Activated CD8-positive, alpha-beta memory T cell treated with anti-CD3 and anti-CD28 coated beads, Interleukin-2, amount 10 ng/mL, durations not matched to agents 7 days and 5 days (primary cell): ENCODE measurements around the gene CDO1. TPM values are rescaled to one million over a fixed set of nuclear protein-coding genes. Genes with fewer than 3 reads are reported as not detected.

Experiments used
- ATAC-seq: fragments of 150-1000 bp; cut with Tn5 transposase; one replicate; pipeline ENCODE4 v1.10.0; 2021; ENCODE audit warnings: moderate library complexity
- CTCF ChIA-PET: fragments of 350-600 bp; sonication (Branson Sonifier 250); formaldehyde crosslinking; loops from one replicate; lab custom pipeline; 2021; ENCODE audit warnings: antibody characterized with exemption; lab: Charles Lee
- DNase-seq: peaks from one replicate; pipeline ENCODE4 v3.0.0-alpha.2; 2020
- H3K27ac Mint-ChIP-seq: one replicate; pipeline ENCODE4 v1.8.0; 2021; ENCODE audit warnings: mild to moderate bottlenecking, mixed read lengths
- H3K27me3 Mint-ChIP-seq: one replicate; pipeline ENCODE4 v1.8.0; 2021; ENCODE audit warnings: mixed read lengths
- H3K36me3 Mint-ChIP-seq: one replicate; pipeline ENCODE4 v1.8.0; 2021; ENCODE audit warnings: mild to moderate bottlenecking, mixed read lengths
- H3K4me1 Mint-ChIP-seq: one replicate; pipeline ENCODE4 v1.8.0; 2021; ENCODE audit warnings: mixed read lengths
- H3K4me3 Mint-ChIP-seq: one replicate; pipeline ENCODE4 v1.8.0; 2021; ENCODE audit warnings: mild to moderate bottlenecking, moderate library complexity, mixed read lengths
- H3K9me3 Mint-ChIP-seq: one replicate; pipeline ENCODE4 v1.8.0; 2022; ENCODE audit warnings: low read depth, mixed read lengths
- total RNA-seq, 2 experiments: library from RNA; stranded (reverse); gene quantifications; one replicate each; pipeline ENCODE4 v1.2.3, GENCODE V29; 2021

Gene CDO1
- under 1 TPM in 1 of 2 experiments, not detected in 1; 0.30 TPM for total RNA-seq

- no peak within 1 kb of the TSS for H3K27ac Mint-ChIP-seq
- peak; percentile 69 for ATAC-seq
- no peaks in the 10 kb centered on the region for H3K36me3 Mint-ChIP-seq
- peak; percentile 62 for DNase-seq
- no peaks in the 10 kb centered on the region for H3K9me3 Mint-ChIP-seq
- CTCF ChIA-PET: no interaction called here
- peaks cover 88% of the 10 kb centered on the region for H3K27me3 Mint-ChIP-seq
- peak within 1 kb of the TSS; percentile 64 for H3K4me3 Mint-ChIP-seq
- H3K4me1 Mint-ChIP-seq: peaks cover 38% of the 10 kb centered on the region
Observed at GRCh38 chr5:115816226-115817081, at the start of gene CDO1. TSS of gene CDO1 (minus strand) at chr5:115816659. CDS start at chr5:115816397, 262 bp downstream.

GRCh38 chr5:115859378-115859777, 42.9 kb upstream of the CDO1 start:
- DNase-seq (no peak), ATAC-seq (no peak)
- Mint-ChIP-seq H3K9me3 (peaks cover 2% of the 10 kb centered on the region), H3K36me3 (peaks cover 11% of the 10 kb centered on the region), H3K27ac (no peak overlapping the region), H3K4me1 (peaks cover 16% of the 10 kb centered on the region), H3K27me3 (no peaks in the 10 kb centered on the region), H3K4me3 (no peak overlapping the region)
- CTCF ChIA-PET: interaction anchor here (1.3 to 1.6 kb wide), 2 partner anchors 14 to 16 kb away, joined by 4 to 5 read pairs; no protein-coding TSS in a partner anchor

DNA sequence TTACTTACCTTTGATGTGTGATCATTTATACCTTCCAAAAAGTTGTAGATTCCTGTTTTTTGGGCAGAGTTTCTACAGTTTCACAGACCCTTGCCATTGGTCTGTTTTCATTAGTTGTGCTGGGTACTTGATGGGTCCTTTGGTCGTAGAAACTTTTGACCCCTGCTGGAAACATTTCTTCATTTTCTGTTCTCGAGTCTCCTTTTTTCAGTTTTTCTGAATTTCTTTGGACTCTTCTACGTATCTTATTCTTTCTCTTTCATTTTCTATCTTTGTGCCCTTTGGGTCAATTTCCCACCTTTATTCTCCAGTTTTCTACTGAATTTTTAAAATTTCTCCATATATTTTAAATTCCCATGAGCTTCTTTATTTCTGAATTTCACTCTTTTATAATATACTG, 41.9 kb upstream of the CDO1 start:
- CTCF ChIA-PET: interaction anchor here (1.3 kb wide), 1 partner anchor 15 kb away, joined by 4 read pairs; no protein-coding TSS in a partner anchor
- DNase-seq (no peak), ATAC-seq (no peak)
- Mint-ChIP-seq H3K9me3 (peaks cover 9% of the 10 kb centered on the region), H3K4me3 (peak overlapping the region; percentile 67), H3K27me3 (no peaks in the 10 kb centered on the region), H3K36me3 (peaks cover 21% of the 10 kb centered on the region), H3K27ac (peak overlapping the region; percentile 69), H3K4me1 (peaks cover 16% of the 10 kb centered on the region)

GRCh38 chr5:115857626-115858349, 41.3 kb upstream of the CDO1 start:
- Mint-ChIP-seq H3K36me3 (peaks cover 26% of the 10 kb centered on the region), H3K4me3 (peak overlapping the region; percentile 67), H3K4me1 (peaks cover 16% of the 10 kb centered on the region), H3K27me3 (no peaks in the 10 kb centered on the region), H3K27ac (peak overlapping the region; percentile 69), H3K9me3 (peaks cover 14% of the 10 kb centered on the region)
- CTCF ChIA-PET: no interaction called here
- no peak for ATAC-seq
- DNase-seq: no peak

- peaks cover 14% of the 10 kb centered on the region for H3K9me3 Mint-ChIP-seq
- H3K4me3 Mint-ChIP-seq: no peak overlapping the region
- H3K27me3 Mint-ChIP-seq: no peaks in the 10 kb centered on the region
Observed at GRCh38 chr5:115857057-115857479, 40.6 kb upstream of the CDO1 start.

DNA sequence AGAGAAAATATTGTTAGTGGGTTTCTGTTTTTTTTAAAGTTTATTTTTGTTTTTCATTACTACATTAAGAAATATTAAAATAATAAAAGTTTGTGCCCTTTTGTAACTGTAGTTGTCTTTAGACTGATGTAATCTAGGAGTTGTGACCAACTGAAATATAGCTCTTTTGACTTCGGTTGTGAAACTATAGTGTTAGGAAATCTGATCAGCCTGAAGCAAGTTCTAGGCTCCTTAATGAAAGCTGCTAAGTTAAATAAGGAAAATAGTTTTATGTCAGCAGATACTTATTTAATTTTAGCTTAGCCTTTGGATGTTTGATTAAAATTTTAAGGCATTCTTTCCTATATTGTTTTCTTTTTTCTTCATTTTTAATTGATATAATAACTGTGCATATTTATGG, 39.5 kb upstream of the CDO1 start:
- no peak for DNase-seq

More at GRCh38 chr5:115857057-115857479, 40.6 kb upstream of the CDO1 start:
- ATAC-seq (no peak), DNase-seq (no peak)
- H3K4me1 Mint-ChIP-seq: peaks cover 16% of the 10 kb centered on the region
- H3K27ac Mint-ChIP-seq: no peak overlapping the region
- CTCF ChIA-PET: no interaction called here
- peaks cover 24% of the 10 kb centered on the region for H3K36me3 Mint-ChIP-seq

DNA sequence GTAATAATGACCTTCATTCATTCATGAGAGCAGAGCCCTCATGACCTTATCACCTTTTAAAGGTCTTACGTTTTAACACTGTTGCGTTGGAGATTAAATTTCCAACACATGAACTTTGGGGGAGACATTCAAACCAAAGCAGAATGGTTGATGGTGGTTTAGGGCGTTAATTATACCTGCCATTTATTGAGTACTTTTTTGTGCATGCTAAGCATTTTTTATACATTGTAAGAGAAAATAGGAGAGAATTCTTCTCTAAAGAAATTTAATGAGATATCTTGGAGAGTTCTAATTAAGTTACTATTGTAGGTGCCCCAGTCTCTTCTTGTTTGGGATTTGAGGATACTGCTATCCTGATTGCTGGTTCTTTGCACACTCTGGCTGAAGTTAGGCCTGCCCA, 37.7 kb upstream of the CDO1 start:
- no peak overlapping the region for H3K4me3 Mint-ChIP-seq
- no peaks in the 10 kb centered on the region for H3K27me3 Mint-ChIP-seq
- H3K9me3 Mint-ChIP-seq: peaks cover 11% of the 10 kb centered on the region
- peaks cover 17% of the 10 kb centered on the region for H3K4me1 Mint-ChIP-seq
- DNase-seq (no peak), ATAC-seq (no peak)
- H3K27ac Mint-ChIP-seq: no peak overlapping the region
- CTCF ChIA-PET: no interaction called here
- H3K36me3 Mint-ChIP-seq: peaks cover 21% of the 10 kb centered on the region

More for the DNA sequence above, 39.5 kb upstream of the CDO1 start:
- Mint-ChIP-seq H3K4me3 (no peak overlapping the region), H3K4me1 (peaks cover 16% of the 10 kb centered on the region), H3K9me3 (peaks cover 11% of the 10 kb centered on the region), H3K27ac (no peak overlapping the region), H3K27me3 (no peaks in the 10 kb centered on the region), H3K36me3 (peaks cover 22% of the 10 kb centered on the region)
- CTCF ChIA-PET: interaction anchor here (0.9 kb wide), 1 partner anchor 17 kb away, joined by 3 read pairs; no protein-coding TSS in a partner anchor
- no peak for ATAC-seq

- DNase-seq (no peak), ATAC-seq (no peak)
- no peaks in the 10 kb centered on the region for H3K27me3 Mint-ChIP-seq
- H3K36me3 Mint-ChIP-seq: peaks cover 19% of the 10 kb centered on the region
- peaks cover 11% of the 10 kb centered on the region for H3K9me3 Mint-ChIP-seq
- H3K27ac Mint-ChIP-seq: no peak overlapping the region
- peaks cover 4% of the 10 kb centered on the region for H3K4me1 Mint-ChIP-seq
- H3K4me3 Mint-ChIP-seq: no peak overlapping the region
- CTCF ChIA-PET: no interaction called here
Observed at GRCh38 chr5:115850744-115851416, 34.4 kb upstream of the CDO1 start.

- Mint-ChIP-seq H3K27ac (no peak overlapping the region), H3K36me3 (peaks cover 18% of the 10 kb centered on the region), H3K27me3 (no peaks in the 10 kb centered on the region), H3K9me3 (peaks cover 11% of the 10 kb centered on the region), H3K4me3 (no peak overlapping the region), H3K4me1 (peaks cover 13% of the 10 kb centered on the region)
- DNase-seq (no peak), ATAC-seq (no peak)
- CTCF ChIA-PET: interaction anchor here (1.2 kb wide), 1 partner anchor 9 kb away, joined by 7 read pairs; no protein-coding TSS in a partner anchor
Observed at GRCh38 chr5:115849258-115849798, 32.9 kb upstream of the CDO1 start.

DNA sequence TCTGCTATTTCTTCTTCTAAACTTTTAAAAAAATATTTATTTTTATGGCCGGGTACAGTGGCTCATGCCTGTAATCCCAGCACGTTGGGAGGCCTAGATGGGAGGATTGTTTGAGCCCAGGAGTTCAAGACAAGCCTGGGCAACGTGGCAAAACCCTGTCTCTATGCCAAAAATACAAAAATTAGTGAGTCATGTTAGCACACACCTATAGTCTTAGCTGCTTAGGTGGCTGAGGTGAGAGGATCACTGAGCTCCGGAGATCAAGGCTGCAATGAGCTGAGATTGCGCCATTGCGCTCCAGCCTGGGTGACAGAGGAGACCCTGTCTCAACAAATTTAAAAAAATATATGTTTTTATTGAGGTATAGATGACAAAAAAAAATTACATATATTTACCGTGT, 30.8 kb upstream of the CDO1 start:
- no peak overlapping the region for H3K4me3 Mint-ChIP-seq
- no peak overlapping the region for H3K27ac Mint-ChIP-seq
- ATAC-seq (no peak), DNase-seq (no peak)
- H3K9me3 Mint-ChIP-seq: no peaks in the 10 kb centered on the region
- no peaks in the 10 kb centered on the region for H3K27me3 Mint-ChIP-seq
- H3K4me1 Mint-ChIP-seq: peaks cover 29% of the 10 kb centered on the region
- peaks cover 4% of the 10 kb centered on the region for H3K36me3 Mint-ChIP-seq
- CTCF ChIA-PET: no interaction called here

GRCh38 chr5:115844321-115844817, 27.9 kb upstream of the CDO1 start:
- Mint-ChIP-seq H3K27me3 (no peaks in the 10 kb centered on the region), H3K27ac (no peak overlapping the region), H3K4me1 (peaks cover 40% of the 10 kb centered on the region), H3K4me3 (no peak overlapping the region), H3K36me3 (peaks cover 7% of the 10 kb centered on the region), H3K9me3 (no peaks in the 10 kb centered on the region)
- CTCF ChIA-PET: interaction anchor here (1.6 kb wide), 1 partner anchor 15 kb away, joined by 5 read pairs; no protein-coding TSS in a partner anchor
- ATAC-seq: no peak
- no peak for DNase-seq

- CTCF ChIA-PET: interaction anchor here (1.1 to 1.5 kb wide), 5 partner anchors 10 to 241 kb away, joined by 4 to 6 read pairs (median 4); partner anchors contain the start of gene COMMD10
- H3K4me1 Mint-ChIP-seq: peaks cover 43% of the 10 kb centered on the region
- no peak overlapping the region for H3K27ac Mint-ChIP-seq
- ATAC-seq (no peak), DNase-seq (no peak)
- no peaks in the 10 kb centered on the region for H3K27me3 Mint-ChIP-seq
- H3K36me3 Mint-ChIP-seq: peaks cover 7% of the 10 kb centered on the region
- peak overlapping the region; percentile 98 for H3K4me3 Mint-ChIP-seq
- no peaks in the 10 kb centered on the region for H3K9me3 Mint-ChIP-seq
Observed at GRCh38 chr5:115843444-115844130, 27.1 kb upstream of the CDO1 start.
